ENCODE results near the gene RELL1. TPM values are rescaled to one million over a fixed set of nuclear protein-coding genes. Genes with fewer than 3 reads are reported as not detected.

RELL1 gene
- total and polyA plus RNA-seq, 8 donors, result 10.1 to 35.6 (median 11.3) TPM

- H3K4me3 ChIP-seq, result no peak overlapping the region
- no peak for TF ChIP-seq CTCF (IDR thresholded peaks at IDR 0.05)
- no peak overlapping the region for H3K27ac ChIP-seq
- ATAC-seq, result no peak
- H3K36me3 ChIP-seq, result no peaks in the 10 kb centered on the region
- intact Hi-C loops (cut with DNase I), result no loop called here
- DNase-seq, result no peak
- H3K4me1 ChIP-seq, result peaks cover 0 to 20% of the 10 kb centered on the region in 2 donors
- H3K9me3 ChIP-seq, result no peaks in the 10 kb centered on the region
- no peaks in the 10 kb centered on the region for H3K27me3 ChIP-seq
These were observed 86.9 kb downstream of the RELL1 start for GRCh38 chr4:37599092-37599790.

- no peak for TF ChIP-seq CTCF (IDR thresholded peaks at IDR 0.05)
- no peak for ATAC-seq
- Histone ChIP-seq H3K4me3 (no peak overlapping the region), H3K27ac (no peak overlapping the region), H3K36me3 (no peaks in the 10 kb centered on the region), H3K4me1 (peaks cover 0 to 6% of the 10 kb centered on the region in 2 donors), H3K27me3 (no peaks in the 10 kb centered on the region), H3K9me3 (no peaks in the 10 kb centered on the region)
- intact Hi-C loops (cut with DNase I), result no loop called here
- no peak for DNase-seq
These were observed 89.1 kb downstream of the RELL1 start for GRCh38 chr4:37597034-37597433.

- intact Hi-C loops (cut with DNase I), result no loop called here
- no peaks in the 10 kb centered on the region for H3K9me3 ChIP-seq
- H3K4me1 ChIP-seq, result peaks cover 0 to 1% of the 10 kb centered on the region in 2 donors
- no peak for DNase-seq
- no peaks in the 10 kb centered on the region for H3K27me3 ChIP-seq
- H3K27ac ChIP-seq, result no peak overlapping the region
- ATAC-seq, result no peak
- TF ChIP-seq CTCF (IDR thresholded peaks at IDR 0.05), result no peak
- H3K36me3 ChIP-seq, result no peaks in the 10 kb centered on the region
- no peak overlapping the region for H3K4me3 ChIP-seq
These were observed 90.1 kb downstream of the RELL1 start for GRCh38 chr4:37595875-37596680.

GRCh38 chr4:37594099-37594498 lies 92.1 kb downstream of the RELL1 start:
- H3K27me3 ChIP-seq, result no peaks in the 10 kb centered on the region
- no peak overlapping the region for H3K27ac ChIP-seq
- intact Hi-C loops (cut with DNase I), result no loop called here
- no peak for ATAC-seq
- no peaks in the 10 kb centered on the region for H3K4me1 ChIP-seq
- no peaks in the 10 kb centered on the region for H3K36me3 ChIP-seq
- no peak for DNase-seq
- TF ChIP-seq CTCF (IDR thresholded peaks at IDR 0.05), result no peak
- H3K9me3 ChIP-seq, result no peaks in the 10 kb centered on the region
- no peak overlapping the region for H3K4me3 ChIP-seq

- Histone ChIP-seq H3K36me3 (no peaks in the 10 kb centered on the region), H3K4me3 (no peak overlapping the region), H3K27me3 (no peaks in the 10 kb centered on the region), H3K9me3 (no peaks in the 10 kb centered on the region), H3K4me1 (no peaks in the 10 kb centered on the region), H3K27ac (no peak overlapping the region)
- DNase-seq, result no peak
- TF ChIP-seq CTCF (IDR thresholded peaks at IDR 0.05), result no peak
- intact Hi-C loops (cut with DNase I), result no loop called here
- no peak for ATAC-seq
These were observed 94.8 kb downstream of the RELL1 start for GRCh38 chr4:37591349-37591748.

Measured in left lung (tissue), 10 donors.